Adrenal gland (tissue), 5 donors: ENCODE results near the gene OR51B5.

Source experiments
- CTCF ChIP-seq, 6 experiments: fragments of 450-650 bp in 4 of 6; fragments of 200-600 bp in 2 of 6; sonication (generic) in 1 of 6; IDR thresholded peaks; 1 replicate in 5 of 6; 2 replicates in 1 of 6; pipeline versions ENCODE4 v1.5.1 to v1.8.0; 2016 to 2021; ENCODE audit warnings: antibody characterized with exemption in 6 of 6, mild to moderate bottlenecking in 2 of 6, moderate library complexity in 1 of 6
- POLR2A ChIP-seq, 2 donors: fragments of 450-650 bp; IDR thresholded peaks; one replicate each; pipeline ENCODE4 v1.6.1; 2017; ENCODE audit warnings: antibody characterized with exemption in 2 of 2, mild to moderate bottlenecking in 2 of 2, moderate library complexity in 1 of 2
- donor health status: DM: no; HTN: no; CAD: no.

- TF ChIP-seq CTCF (IDR thresholded peaks at IDR 0.05) (no peak), POLR2A (IDR thresholded peaks at IDR 0.05) (no peak)
Observed at GRCh38 chr11:5348551-5349194, 5.3 kb upstream of the OR51B5 start.
